WTC11 (cell line): ENCODE measurements around the gene KDM5A. TPM values are rescaled to one million over a fixed set of nuclear protein-coding genes. Genes with fewer than 3 reads are reported as not detected.

Experiments used
- ATAC-seq: fragments of 200-7000 bp; cut with Tn5 transposase; 2 replicates; pipeline ENCODE4 v1.10.0; 2021; ENCODE audit warnings: mild to moderate bottlenecking, moderate library complexity
- CTCF ChIA-PET: fragments of 300-600 bp; sonication (Branson Sonifier 250); formaldehyde crosslinking; loops from one replicate; lab custom pipeline; 2021; ENCODE audit warnings: antibody characterized with exemption; lab: Charles Lee
- POLR2A ChIA-PET: fragments of 350-600 bp; sonication (Branson Sonifier 250); formaldehyde crosslinking; loops from one replicate; lab custom pipeline; 2021; ENCODE audit warnings: antibody characterized with exemption; lab: Charles Lee
- DNase-seq: peaks from one replicate; pipeline ENCODE4 v3.0.0; 2021; ENCODE audit warnings: low spot score
- H3K27ac Mint-ChIP-seq: 2 replicates; pipeline ENCODE4 v1.8.0; 2021; ENCODE audit warnings: mixed read lengths
- H3K27me3 Mint-ChIP-seq: 2 replicates; pipeline ENCODE4 v1.8.0; 2021; ENCODE audit warnings: low read depth, mild to moderate bottlenecking, moderate library complexity, mixed read lengths
- H3K36me3 Mint-ChIP-seq: 2 replicates; pipeline ENCODE4 v1.8.0; 2021; ENCODE audit warnings: mixed read lengths
- H3K4me1 Mint-ChIP-seq: 2 replicates; pipeline ENCODE4 v1.8.0; 2022; ENCODE audit warnings: mixed read lengths
- H3K4me3 Mint-ChIP-seq: 2 replicates; pipeline ENCODE4 v1.8.0; 2021; ENCODE audit warnings: mild to moderate bottlenecking, moderate library complexity, mixed read lengths
- H3K9me3 Mint-ChIP-seq: 2 replicates; pipeline ENCODE4 v1.8.0; 2021; ENCODE audit warnings: mixed read lengths
- CREM ChIP-seq: sonication (generic); formaldehyde crosslinking; IDR thresholded peaks from 2 replicates; pipeline ENCODE4 v1.8.1; 2022; ENCODE audit warnings: mild to moderate bottlenecking, missing genetic modification reagents, moderate library complexity
- FOXP1 ChIP-seq: sonication (generic); formaldehyde crosslinking; IDR thresholded peaks from 2 replicates; pipeline ENCODE4 v1.8.0; 2022; ENCODE audit warnings: missing genetic modification reagents, mild to moderate bottlenecking, moderate library complexity, borderline replicate concordance
- MXD4 ChIP-seq: fragments of 250-450 bp; sonication (Bioruptor Pico); IDR thresholded peaks from 2 replicates; pipeline ENCODE4 v1.8.0; 2021; ENCODE audit warnings: mild to moderate bottlenecking, moderate library complexity, borderline replicate concordance
- NR1H2 ChIP-seq: sonication (generic); formaldehyde crosslinking; IDR thresholded peaks from 2 replicates; pipeline ENCODE4 v1.9.0; 2021; ENCODE audit warnings: mild to moderate bottlenecking, moderate library complexity, missing genetic modification reagents
- ZNF121 ChIP-seq: sonication (generic); formaldehyde crosslinking; IDR thresholded peaks from 2 replicates; pipeline ENCODE4 v1.8.0; 2023; ENCODE audit warnings: missing genetic modification reagents
- ZNF219 ChIP-seq: sonication (generic); formaldehyde crosslinking; IDR thresholded peaks from 2 replicates; pipeline ENCODE4 v1.8.0; 2023; ENCODE audit warnings: missing genetic modification reagents, mild to moderate bottlenecking, borderline replicate concordance
- ZNF396 ChIP-seq: fragments of 250-450 bp; sonication (Bioruptor Pico); IDR thresholded peaks from 2 replicates; pipeline ENCODE4 v1.8.0; 2021; ENCODE audit warnings: mild to moderate bottlenecking, moderate library complexity, borderline replicate concordance
- ZNF416 ChIP-seq: fragments of 250-450 bp; sonication (Bioruptor Pico); IDR thresholded peaks from 2 replicates; pipeline ENCODE4 v1.9.0; 2021; ENCODE audit warnings: mild to moderate bottlenecking, inconsistent platforms
- total RNA-seq: library from RNA; stranded (reverse); gene quantifications from 3 replicates; pipeline ENCODE4 v1.2.3, GENCODE V29; 2021
- TF ChIP-seq, protein P1 (sequence below): sonication (generic); formaldehyde crosslinking; IDR thresholded peaks from 2 replicates; pipeline ENCODE4 v1.8.0; 2023; ENCODE audit warnings: mild to moderate bottlenecking, missing genetic modification reagents
- TF ChIP-seq, protein P2 (sequence below): fragments of 250-450 bp; sonication (Bioruptor Pico); IDR thresholded peaks from 2 replicates; pipeline ENCODE4 v1.9.0; 2021; ENCODE audit warnings: mild to moderate bottlenecking
- TF ChIP-seq, protein P3 (sequence below): sonication (generic); formaldehyde crosslinking; IDR thresholded peaks from 2 replicates; pipeline ENCODE4 v1.8.1; 2023; ENCODE audit warnings: mild to moderate bottlenecking, missing genetic modification reagents, moderate library complexity
- TF ChIP-seq, protein P4 (sequence below): sonication (generic); formaldehyde crosslinking; IDR thresholded peaks from 2 replicates; pipeline ENCODE4 v1.8.1; 2023; ENCODE audit warnings: mild to moderate bottlenecking, missing genetic modification reagents
- TF ChIP-seq, protein P5 (sequence below): sonication (generic); formaldehyde crosslinking; IDR thresholded peaks from 2 replicates; pipeline ENCODE4 v1.8.1; 2022; ENCODE audit warnings: low read depth, missing genetic modification reagents, borderline replicate concordance

Gene KDM5A
- total RNA-seq, 1 experiment from 2014 or later: 57.6 TPM

DNA sequence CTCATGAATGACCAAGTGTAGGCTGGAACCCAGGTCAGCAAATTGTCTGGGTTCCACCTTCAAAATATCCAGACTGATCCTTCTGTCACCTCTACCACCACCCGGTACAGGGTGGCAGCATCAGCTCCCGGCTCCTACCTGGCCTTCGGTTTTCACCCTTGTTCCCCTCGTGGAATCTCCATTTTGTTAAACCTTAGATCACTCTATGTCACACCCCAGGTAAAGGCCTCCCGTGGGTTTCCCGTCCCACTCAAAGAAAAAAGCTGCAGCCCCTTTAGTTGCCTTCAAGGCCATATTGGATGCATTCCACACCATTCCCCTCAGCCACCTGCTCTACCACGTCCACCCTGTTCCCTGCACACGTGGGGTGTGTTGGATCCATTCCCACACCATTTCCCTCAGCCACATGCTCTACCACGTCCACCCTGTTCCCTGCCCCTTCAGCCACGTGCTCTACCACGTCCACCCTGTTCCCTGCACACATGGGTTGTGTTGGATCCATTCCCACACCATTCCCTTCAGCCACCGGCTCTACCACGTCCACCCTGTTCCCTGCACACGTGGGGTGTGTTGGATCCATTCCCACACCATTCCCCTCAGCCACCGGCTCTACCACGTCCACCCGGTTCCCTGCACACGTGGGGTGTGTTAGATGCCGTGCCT, 150.3 kb downstream of the KDM5A start (continued):
- TF ChIP-seq, protein P1, sequence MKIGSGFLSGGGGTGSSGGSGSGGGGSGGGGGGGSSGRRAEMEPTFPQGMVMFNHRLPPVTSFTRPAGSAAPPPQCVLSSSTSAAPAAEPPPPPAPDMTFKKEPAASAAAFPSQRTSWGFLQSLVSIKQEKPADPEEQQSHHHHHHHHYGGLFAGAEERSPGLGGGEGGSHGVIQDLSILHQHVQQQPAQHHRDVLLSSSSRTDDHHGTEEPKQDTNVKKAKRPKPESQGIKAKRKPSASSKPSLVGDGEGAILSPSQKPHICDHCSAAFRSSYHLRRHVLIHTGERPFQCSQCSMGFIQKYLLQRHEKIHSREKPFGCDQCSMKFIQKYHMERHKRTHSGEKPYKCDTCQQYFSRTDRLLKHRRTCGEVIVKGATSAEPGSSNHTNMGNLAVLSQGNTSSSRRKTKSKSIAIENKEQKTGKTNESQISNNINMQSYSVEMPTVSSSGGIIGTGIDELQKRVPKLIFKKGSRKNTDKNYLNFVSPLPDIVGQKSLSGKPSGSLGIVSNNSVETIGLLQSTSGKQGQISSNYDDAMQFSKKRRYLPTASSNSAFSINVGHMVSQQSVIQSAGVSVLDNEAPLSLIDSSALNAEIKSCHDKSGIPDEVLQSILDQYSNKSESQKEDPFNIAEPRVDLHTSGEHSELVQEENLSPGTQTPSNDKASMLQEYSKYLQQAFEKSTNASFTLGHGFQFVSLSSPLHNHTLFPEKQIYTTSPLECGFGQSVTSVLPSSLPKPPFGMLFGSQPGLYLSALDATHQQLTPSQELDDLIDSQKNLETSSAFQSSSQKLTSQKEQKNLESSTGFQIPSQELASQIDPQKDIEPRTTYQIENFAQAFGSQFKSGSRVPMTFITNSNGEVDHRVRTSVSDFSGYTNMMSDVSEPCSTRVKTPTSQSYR (CRISPR knock-in tag): no peak
- TF ChIP-seq NR1H2 (CRISPR knock-in tag): no peak
- TF ChIP-seq FOXP1: no peak

DNA sequence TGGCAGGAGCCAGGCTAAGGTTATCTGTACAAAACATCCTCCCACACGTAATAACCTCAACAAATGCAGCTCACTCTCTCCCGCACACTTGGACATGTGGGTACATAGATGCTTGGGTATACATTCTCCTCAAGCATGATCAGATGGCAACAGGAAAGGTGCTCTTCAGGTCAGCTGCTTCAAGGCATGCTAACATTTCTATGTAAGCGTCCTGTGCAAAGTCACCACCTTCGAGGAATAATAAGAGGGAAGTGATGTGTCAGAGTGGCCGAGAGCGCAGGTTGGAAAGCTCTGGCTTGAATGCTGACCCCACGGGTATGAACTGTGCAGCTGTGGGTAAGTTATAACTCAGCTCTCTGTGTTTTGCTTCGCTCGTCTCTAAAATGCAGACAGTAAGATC, 151.0 kb downstream of the KDM5A start:
- peaks cover 43% of the 10 kb centered on the region for H3K9me3 Mint-ChIP-seq

More for the DNA sequence above, 151.0 kb downstream of the KDM5A start:
- peaks cover 13% of the 10 kb centered on the region for H3K27me3 Mint-ChIP-seq
- H3K4me1 Mint-ChIP-seq: no peaks in the 10 kb centered on the region
- H3K27ac Mint-ChIP-seq: no peak overlapping the region
- H3K36me3 Mint-ChIP-seq: peaks cover 27% of the 10 kb centered on the region
- CTCF ChIA-PET: no interaction called here
- H3K4me3 Mint-ChIP-seq: no peak overlapping the region
- TF ChIP-seq, protein P2, sequence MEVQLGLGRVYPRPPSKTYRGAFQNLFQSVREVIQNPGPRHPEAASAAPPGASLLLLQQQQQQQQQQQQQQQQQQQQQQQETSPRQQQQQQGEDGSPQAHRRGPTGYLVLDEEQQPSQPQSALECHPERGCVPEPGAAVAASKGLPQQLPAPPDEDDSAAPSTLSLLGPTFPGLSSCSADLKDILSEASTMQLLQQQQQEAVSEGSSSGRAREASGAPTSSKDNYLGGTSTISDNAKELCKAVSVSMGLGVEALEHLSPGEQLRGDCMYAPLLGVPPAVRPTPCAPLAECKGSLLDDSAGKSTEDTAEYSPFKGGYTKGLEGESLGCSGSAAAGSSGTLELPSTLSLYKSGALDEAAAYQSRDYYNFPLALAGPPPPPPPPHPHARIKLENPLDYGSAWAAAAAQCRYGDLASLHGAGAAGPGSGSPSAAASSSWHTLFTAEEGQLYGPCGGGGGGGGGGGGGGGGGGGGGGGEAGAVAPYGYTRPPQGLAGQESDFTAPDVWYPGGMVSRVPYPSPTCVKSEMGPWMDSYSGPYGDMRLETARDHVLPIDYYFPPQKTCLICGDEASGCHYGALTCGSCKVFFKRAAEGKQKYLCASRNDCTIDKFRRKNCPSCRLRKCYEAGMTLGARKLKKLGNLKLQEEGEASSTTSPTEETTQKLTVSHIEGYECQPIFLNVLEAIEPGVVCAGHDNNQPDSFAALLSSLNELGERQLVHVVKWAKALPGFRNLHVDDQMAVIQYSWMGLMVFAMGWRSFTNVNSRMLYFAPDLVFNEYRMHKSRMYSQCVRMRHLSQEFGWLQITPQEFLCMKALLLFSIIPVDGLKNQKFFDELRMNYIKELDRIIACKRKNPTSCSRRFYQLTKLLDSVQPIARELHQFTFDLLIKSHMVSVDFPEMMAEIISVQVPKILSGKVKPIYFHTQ (CRISPR knock-in tag): no peak
- TF ChIP-seq ZNF121 (CRISPR knock-in tag) (no peak), ZNF416 (CRISPR knock-in tag) (no peak), ZNF219 (CRISPR knock-in tag) (no peak), ZNF396 (CRISPR knock-in tag) (no peak), MXD4 (no peak), CREM (CRISPR knock-in tag) (no peak)
- TF ChIP-seq, protein P3, sequence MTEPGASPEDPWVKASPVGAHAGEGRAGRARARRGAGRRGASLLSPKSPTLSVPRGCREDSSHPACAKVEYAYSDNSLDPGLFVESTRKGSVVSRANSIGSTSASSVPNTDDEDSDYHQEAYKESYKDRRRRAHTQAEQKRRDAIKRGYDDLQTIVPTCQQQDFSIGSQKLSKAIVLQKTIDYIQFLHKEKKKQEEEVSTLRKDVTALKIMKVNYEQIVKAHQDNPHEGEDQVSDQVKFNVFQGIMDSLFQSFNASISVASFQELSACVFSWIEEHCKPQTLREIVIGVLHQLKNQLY (CRISPR knock-in tag): no peak
- TF ChIP-seq, protein P4, sequence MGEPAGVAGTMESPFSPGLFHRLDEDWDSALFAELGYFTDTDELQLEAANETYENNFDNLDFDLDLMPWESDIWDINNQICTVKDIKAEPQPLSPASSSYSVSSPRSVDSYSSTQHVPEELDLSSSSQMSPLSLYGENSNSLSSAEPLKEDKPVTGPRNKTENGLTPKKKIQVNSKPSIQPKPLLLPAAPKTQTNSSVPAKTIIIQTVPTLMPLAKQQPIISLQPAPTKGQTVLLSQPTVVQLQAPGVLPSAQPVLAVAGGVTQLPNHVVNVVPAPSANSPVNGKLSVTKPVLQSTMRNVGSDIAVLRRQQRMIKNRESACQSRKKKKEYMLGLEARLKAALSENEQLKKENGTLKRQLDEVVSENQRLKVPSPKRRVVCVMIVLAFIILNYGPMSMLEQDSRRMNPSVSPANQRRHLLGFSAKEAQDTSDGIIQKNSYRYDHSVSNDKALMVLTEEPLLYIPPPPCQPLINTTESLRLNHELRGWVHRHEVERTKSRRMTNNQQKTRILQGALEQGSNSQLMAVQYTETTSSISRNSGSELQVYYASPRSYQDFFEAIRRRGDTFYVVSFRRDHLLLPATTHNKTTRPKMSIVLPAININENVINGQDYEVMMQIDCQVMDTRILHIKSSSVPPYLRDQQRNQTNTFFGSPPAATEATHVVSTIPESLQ (CRISPR knock-in tag): no peak
- TF ChIP-seq, protein P5, sequence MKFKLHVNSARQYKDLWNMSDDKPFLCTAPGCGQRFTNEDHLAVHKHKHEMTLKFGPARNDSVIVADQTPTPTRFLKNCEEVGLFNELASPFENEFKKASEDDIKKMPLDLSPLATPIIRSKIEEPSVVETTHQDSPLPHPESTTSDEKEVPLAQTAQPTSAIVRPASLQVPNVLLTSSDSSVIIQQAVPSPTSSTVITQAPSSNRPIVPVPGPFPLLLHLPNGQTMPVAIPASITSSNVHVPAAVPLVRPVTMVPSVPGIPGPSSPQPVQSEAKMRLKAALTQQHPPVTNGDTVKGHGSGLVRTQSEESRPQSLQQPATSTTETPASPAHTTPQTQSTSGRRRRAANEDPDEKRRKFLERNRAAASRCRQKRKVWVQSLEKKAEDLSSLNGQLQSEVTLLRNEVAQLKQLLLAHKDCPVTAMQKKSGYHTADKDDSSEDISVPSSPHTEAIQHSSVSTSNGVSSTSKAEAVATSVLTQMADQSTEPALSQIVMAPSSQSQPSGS (CRISPR knock-in tag): no peak
- no peak for ATAC-seq
- POLR2A ChIA-PET: no interaction called here
- DNase-seq: no peak
